Stimulated activated CD8-positive, alpha-beta memory T cell treated with anti-CD3 and anti-CD28 coated beads, Interleukin-12 subunit alpha, Interleukin-12 subunit beta, amount 100 ng/mL, for 24 hours (primary cell): ENCODE measurements around the gene TMEM107.
"Not testable (repeated sequence)": the region's sequence is repeated elsewhere in the genome, so short reads cannot be mapped to it uniquely, and the experiment has no call there.

Experiments
- DNase-seq: peaks from one replicate; pipeline ENCODE4 v3.0.0-alpha.2; 2020; ENCODE audit errors: extremely low read depth

The TMEM107 gene

GRCh38 chr17:8189711-8190477 lies 13.7 kb upstream of the TMEM107 start, which contains the start of gene BORCS6:
TSS of gene BORCS6 (minus strand) at chr17:8190180. CDS start at chr17:8190140, 40 bp downstream.
- peak; percentile 91 for DNase-seq

DNA sequence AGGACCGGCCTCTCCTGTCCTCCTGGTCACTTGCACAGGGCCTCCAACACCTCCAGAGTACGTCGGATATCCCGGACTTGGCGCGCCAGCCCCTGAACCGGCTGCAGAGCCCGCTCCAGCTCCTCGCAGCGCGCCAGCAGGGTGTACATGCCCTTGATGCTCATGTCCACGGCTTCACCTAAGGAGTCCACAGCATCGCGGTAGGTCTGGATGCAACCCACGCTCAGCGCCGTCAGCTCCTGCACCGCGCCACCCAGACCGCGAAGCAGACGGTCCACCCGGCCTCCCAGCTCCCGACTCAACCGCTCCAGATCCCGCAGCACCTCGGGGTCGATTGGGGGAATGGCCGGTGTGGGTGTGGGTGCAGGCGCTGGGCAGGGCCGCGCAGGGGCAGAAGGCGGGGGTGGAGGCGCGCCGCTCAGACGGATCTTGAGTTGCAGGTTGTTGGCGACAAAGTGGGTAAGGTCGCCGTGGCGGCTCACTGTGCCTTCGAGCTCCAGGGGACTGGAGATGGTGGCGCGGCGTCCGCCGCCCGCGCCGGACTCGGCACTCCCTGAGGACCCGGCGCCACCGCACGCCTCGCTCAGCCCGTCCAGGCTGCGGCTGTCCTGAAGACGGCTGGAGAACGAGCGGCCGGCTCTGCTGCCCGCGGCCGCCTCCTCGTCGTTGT lies 13.0 kb upstream of the TMEM107 start:
- DNase-seq, result no peak

DNA sequence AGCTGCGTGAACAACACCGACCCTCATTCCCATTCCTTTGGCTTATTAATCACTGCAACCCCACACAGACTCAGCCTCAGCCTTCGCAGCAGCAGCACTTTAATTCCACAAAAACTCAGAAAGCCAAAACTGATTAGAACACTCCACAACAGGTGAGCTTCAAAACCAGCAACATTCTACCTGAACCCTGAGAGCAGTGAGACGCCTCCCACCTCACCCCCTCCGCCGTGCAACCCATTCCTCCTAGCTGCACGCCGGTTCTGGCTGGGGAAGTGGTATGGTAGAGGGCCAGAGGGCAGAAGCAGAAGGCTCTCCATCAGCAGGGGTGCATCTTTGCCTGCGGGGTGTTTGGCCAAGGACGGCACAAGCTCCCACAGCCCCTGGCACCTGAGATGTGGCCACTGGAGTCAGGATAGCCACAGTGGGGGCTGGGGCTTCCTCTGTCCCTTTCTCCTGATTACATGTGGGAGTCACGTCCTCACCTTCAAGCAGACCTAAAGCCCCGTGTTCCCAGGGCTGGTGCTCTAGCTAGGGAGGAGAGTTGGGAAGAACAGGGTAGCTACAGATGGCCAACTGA lies 12.2 kb upstream of the TMEM107 start:
- no peak for DNase-seq

DNA sequence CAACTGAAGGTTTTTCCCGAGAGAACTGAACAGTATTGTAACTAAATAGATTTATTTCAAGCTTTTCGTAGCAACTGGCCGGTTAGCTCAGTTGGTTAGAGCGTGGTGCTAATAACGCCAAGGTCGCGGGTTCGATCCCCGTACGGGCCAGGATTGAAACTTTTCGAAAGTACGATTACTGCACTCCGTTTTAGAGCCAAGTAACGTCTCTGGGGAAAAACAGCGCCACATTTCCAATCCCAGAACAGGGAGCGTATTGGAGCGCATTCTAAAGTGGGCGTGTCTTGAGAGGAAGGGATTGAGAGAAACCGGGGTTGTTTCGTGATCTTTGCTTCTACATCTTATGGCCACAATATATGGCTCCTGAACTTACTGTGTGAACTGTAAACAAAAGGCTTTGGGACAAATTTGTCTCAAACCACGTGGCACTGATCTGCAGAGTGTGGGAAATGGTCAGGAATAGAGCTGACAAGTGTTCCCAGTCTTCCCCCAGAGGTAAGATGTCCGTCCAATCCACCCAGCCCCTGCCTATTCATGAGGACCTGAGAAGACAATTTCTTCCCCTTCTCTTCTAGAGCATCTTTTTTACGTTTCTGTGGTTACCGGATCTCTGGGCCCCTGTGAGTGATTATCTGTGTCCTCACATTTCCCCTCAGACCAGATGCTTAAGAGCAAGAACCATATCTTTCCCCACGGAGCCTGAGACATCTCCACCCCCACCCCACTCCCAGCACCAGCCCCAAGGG lies 11.5 kb upstream of the TMEM107 start:
- peak; percentile 69 for DNase-seq

DNA sequence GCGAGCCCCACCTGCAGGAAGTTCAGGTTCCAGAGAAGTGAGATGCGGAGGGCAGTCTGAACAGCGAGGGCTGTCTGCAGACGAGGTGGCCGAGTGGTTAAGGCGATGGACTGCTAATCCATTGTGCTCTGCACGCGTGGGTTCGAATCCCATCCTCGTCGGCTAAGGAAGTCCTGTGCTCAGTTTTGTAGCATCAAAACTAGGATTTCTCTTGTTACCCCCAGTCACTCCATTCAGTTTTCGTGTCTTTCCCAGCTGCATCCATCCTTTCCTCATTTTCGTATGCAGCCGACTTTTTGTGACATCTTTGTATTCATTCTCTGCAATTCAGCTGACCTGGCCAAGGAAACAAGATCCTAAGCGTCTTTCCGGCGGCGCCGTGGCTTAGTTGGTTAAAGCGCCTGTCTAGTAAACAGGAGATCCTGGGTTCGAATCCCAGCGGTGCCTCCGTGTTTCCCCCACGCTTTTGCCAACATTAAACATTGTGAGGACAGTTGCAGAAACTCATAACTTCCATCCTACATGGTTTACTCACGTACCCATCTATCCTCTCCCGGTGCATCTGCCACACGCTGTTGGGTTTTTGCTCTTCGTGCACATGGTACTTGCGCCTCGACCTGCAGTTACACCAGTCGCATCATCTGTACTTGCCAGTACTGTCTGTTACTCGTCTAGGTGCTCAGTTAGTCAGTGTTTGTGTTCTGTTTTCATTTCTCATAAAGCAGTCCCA lies 10.8 kb upstream of the TMEM107 start:
- peak; percentile 75 for DNase-seq

DNA sequence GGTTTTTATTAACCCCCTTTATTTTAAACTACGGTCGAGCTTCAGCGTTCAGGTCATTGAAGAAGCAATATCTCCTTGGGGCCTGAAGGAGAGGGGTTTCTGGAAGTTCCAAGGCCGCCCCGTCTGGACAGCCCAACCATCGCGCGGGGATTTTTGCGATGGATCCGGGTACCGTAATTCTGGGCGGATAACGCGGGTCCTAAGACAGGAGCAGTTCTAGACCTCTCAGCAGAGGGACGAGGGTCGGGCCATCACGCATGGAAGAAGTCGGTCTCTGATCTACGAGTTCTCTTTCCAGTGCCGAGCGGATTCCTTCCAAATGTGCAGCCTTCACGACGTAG lies 10.2 kb upstream of the TMEM107 start:
- no peak for DNase-seq

- peak; percentile 75 for DNase-seq
Observed at GRCh38 chr17:8185582-8186445, 9.6 kb upstream of the TMEM107 start.

DNA sequence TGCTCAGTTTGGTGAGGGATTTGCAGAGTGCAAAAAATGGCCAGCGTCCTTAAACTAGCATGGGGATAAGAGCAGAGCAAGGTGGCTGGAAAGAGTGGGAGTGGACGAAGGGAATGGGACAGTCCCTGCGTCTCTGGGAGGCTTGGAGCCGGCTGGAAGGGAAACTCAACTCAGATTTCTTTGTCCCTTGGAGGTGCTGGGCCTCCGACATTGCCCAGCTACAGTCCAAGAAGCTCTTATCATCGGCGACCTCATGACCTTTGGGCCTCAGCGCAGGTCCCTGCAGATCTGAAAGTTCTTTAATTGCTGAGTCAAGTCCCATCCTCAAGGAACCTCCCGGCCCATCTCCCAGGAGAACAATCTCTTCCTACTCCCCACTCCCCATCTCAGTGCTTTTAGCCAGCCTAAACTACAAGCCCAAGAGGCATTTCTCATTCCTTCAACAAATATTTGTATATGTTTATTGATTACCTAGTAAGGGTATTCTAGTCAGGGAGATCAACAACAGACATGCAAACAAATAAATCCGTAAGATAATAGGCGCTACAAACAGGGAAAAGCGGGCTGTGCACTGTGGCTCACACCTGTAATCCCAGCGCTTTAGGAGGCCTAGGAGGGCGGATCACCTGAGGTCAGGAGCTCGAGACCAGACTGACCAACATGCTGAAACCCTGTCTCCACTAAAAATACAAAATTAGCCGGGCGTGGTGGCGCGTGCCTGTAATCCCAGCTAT lies 985 bp upstream of the TMEM107 start:
- DNase-seq, result no peak

DNA sequence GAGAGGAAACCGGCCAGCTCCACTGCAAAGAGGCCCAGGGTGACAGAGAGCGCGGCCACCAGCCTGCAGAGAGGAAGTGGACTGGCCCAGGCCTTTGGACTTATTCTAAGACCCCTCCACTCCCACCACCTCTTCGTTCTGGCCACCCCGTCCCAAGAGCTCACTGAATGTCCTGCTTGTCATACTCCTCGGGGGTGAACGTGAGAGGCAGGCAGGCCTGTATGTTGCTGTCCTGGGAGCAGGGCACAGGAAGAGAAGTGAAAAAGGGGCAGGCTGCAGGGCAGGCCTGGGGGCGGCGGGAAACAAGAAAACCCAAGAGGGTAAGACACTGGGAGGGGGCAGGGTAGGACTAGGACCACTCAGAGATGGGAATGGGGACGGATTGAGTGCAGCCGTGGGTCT lies 384 bp downstream of the TMEM107 start:
- DNase-seq, result no peak

DNA sequence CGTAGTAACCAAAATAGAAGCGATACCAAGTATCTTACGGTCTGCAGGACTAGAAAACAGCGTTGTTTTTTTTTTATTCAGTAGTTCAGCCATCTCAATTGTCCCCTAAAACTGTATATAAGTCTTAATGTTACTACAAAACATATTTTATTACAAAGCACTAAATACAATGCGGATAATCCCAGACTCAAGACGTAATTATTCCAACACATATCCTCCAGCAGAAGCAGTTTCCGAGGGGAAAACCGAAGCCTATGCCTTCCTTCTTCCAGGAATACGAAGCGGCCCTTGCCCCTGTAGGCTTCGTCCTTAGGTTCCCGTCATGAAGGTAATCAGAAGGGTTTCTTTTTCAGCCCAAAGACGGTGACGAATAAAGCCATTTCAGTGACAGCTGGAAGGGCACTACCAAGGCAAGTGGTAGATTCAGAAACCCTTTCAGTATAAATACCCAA lies 2.3 kb downstream of the TMEM107 start:
- no peak for DNase-seq

DNA sequence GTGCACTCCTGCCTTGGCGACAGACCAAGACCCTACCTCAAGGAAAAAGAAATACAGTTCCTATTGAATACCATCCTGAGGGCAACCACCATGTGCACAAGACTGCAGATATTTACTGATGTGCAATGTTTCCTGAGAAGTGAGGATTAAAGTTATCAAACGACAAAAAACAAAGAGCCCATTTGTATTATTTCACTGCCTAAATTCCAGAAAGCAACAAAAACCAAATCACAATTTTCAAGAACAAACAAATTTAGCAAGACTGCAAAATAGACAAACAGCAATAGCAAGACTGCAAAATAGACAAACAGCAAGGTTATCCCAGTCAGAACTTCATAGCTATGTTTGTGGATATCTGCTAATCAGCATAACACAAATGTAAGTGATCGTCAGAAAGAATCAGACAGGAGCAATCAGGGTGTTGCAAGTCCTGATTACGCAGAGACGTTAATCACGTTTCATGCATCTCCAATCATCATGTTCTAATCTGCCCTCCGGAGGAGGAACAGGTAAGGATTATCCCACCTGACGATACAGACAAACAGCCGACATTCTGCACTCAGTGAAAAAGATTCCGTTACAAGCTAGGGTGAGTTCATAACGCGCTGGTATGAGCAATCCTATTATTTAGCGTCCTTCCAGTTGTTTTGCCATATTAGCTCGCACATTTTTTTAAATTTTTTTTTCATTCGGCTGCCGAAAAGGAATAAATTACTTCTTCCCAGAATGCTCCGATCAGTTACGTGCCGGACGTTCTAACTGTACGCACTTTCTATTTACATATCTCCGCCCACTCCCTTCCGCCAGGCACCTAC lies 2.9 kb downstream of the TMEM107 start:
- DNase-seq, result no peak

GRCh38 chr17:8170186-8170585 lies 6.0 kb downstream of the TMEM107 start:
- DNase-seq, result not testable (repeated sequence)

DNA sequence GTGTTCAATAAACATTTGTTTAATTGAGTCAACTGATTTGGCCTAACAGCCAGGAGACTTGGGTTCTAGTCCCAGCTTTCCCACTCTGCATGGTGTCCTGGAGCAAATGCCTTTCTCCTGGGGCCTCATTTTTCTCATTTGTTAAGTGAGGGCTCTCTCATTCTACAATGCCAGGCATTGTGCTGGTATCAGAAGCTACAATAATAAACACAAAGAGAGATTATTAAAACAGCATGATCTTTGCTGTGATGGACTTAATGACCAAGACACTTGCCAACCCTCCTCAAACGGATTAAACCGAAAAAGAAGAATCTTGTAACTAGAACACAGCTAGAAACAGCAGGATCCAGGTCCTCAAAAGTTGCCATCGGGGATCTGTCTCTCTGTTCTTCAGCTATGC lies 8.7 kb downstream of the TMEM107 start:
- DNase-seq, result no peak

DNA sequence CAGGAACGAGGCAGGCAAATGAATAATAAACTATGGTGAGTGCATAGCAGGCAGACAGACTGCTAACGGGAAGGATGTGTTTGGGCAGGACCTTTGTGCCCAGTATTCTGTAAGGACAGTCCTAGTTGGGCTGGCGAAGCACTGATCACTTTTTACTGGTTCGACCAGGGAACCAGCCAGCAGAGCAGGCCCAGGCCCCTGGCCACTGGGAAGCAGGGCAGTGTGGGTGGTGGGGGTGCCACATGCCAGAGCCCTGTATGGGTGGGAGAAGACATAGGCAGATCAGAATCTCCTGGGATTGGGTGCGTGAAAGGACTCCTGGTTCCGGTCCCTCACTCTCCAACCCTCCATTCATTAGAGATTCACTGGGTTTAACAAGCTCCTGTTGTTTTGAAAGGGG lies 9.4 kb downstream of the TMEM107 start:
- no peak for DNase-seq

DNA sequence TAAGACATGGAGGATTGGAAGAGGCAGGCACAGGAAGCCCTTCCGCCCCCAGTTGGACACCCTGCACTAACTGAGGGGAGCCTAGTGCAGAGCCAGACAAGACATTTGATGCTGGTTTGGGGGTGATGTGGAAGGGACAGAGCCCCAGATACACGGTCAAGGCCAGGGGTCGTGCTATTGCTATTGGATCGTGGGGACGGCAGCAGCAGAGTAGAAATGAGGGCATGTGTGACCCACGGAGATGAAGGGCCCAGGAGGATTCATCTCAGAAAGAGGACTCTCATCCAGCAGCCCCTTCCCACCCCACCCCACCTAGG lies 11.4 kb downstream of the TMEM107 start:
- DNase-seq, result no peak

DNA sequence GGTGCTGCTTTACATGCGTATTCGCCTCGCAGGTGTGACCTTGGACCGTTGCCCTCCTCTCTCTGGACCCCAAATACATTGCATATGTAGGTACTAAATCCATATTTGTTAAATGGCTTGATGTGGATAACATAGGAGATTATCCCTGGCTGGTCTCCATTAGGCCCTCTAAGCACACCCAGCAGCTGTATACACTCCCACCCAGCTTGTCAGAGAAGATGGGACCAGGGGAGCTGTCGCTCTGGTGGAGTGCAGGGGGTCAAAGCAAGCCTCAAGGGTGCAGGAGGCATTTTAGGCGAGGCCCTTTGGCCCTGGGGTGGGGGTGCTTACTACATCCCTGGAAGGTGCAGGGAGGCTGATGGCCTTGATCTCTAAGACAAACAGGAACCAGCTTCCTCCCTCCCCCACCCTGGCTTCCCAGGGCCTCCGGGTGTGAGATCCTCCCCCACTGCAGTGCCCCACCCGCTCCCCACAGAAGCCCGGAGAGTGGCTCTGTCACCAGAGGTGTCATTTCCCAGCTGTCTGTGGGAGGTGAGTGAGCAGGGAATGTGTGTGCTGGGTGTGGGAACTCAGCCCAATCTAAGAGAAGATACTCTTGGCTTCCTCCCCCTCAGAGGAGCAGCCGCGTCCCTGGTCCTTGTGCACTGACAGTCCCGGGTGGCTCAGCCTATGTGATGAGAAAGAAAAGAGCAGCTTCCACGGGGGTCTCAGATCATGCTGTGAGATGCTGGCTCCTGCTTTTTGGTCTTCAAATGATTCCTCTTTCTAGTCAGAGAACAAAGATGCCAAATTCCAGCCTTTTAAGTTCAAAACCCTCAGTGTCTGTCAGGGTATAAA lies 12.0 kb downstream of the TMEM107 start:
- no peak for DNase-seq

GRCh38 chr17:8162997-8163977 lies 12.9 kb downstream of the TMEM107 start:
- no peak for DNase-seq
